Measurements from ENCODE around the gene VDR. TPM values are rescaled to one million over a fixed set of nuclear protein-coding genes. Genes with fewer than 3 reads are reported as not detected.

VDR gene
- total RNA-seq, 4 donors from 2014 or later = 3.5 to 5.2 (median 3.9) TPM

- no peaks in the 10 kb centered on the region for H3K27me3 ChIP-seq
- whole genome bisulfite sequencing, 2 donors = 90 to 93% methylated on average over 17 of the region's 17 CpGs
- TF ChIP-seq POLR2A (IDR thresholded peaks at IDR 0.05) (no peak), CTCF (IDR thresholded peaks at IDR 0.05) (no peak)
- intact Hi-C loops (cut with DNase I) = no loop called here
- no peaks in the 10 kb centered on the region for H3K4me1 ChIP-seq
- H3K36me3 ChIP-seq = no peaks in the 10 kb centered on the region
- H3K27ac ChIP-seq = no peak overlapping the region
- no peaks in the 10 kb centered on the region for H3K9me3 ChIP-seq
- no peak for DNase-seq
- H3K4me3 ChIP-seq (replicated peaks in 1 of 3) = no peak overlapping the region
These were observed 47.8 kb downstream of the VDR start for GRCh38 chr12:47856721-47857575.

GRCh38 chr12:47856094-47856493 lies 48.7 kb downstream of the VDR start:
- Histone ChIP-seq H3K36me3 (no peaks in the 10 kb centered on the region), H3K27ac (no peak overlapping the region), H3K4me1 (no peaks in the 10 kb centered on the region), H3K4me3 (replicated peaks in 1 of 3) (no peak overlapping the region), H3K9me3 (no peaks in the 10 kb centered on the region), H3K27me3 (no peaks in the 10 kb centered on the region)
- TF ChIP-seq CTCF (IDR thresholded peaks at IDR 0.05) = no peak
- TF ChIP-seq POLR2A (IDR thresholded peaks at IDR 0.05) = no peak
- 94 to 100% methylated on average over 1 of the region's 1 CpG for WGBS, 2 donors
- no peak for DNase-seq
- intact Hi-C loops (cut with DNase I) = no loop called here

GRCh38 chr12:47855502-47855901 lies 49.3 kb downstream of the VDR start:
- no peak overlapping the region for H3K27ac ChIP-seq
- H3K4me1 ChIP-seq = no peaks in the 10 kb centered on the region
- WGBS, 2 donors = 67 to 78% methylated on average over 2 of the region's 2 CpGs

GRCh38 chr12:47854531-47854930 lies 50.3 kb downstream of the VDR start:
- no peak for TF ChIP-seq POLR2A (IDR thresholded peaks at IDR 0.05)
- TF ChIP-seq CTCF (IDR thresholded peaks at IDR 0.05) = no peak
- Histone ChIP-seq H3K36me3 (no peaks in the 10 kb centered on the region), H3K27me3 (no peaks in the 10 kb centered on the region), H3K4me1 (no peaks in the 10 kb centered on the region), H3K4me3 (replicated peaks in 1 of 3) (no peak overlapping the region), H3K9me3 (no peaks in the 10 kb centered on the region), H3K27ac (no peak overlapping the region)
- intact Hi-C loops (cut with DNase I) = no loop called here
- 99 to 100% methylated on average over 4 to 5 of the region's 5 CpGs for WGBS, 2 donors
- no peak for DNase-seq

More at GRCh38 chr12:47855502-47855901, 49.3 kb downstream of the VDR start:
- Histone ChIP-seq H3K36me3 (no peaks in the 10 kb centered on the region), H3K4me3 (replicated peaks in 1 of 3) (no peak overlapping the region), H3K27me3 (no peaks in the 10 kb centered on the region), H3K9me3 (no peaks in the 10 kb centered on the region)
- intact Hi-C loops (cut with DNase I) = no loop called here
- no peak for DNase-seq
- TF ChIP-seq POLR2A (IDR thresholded peaks at IDR 0.05) = no peak
- no peak for TF ChIP-seq CTCF (IDR thresholded peaks at IDR 0.05)

- no peaks in the 10 kb centered on the region for H3K27me3 ChIP-seq
- TF ChIP-seq POLR2A (IDR thresholded peaks at IDR 0.05) = no peak
- TF ChIP-seq CTCF (IDR thresholded peaks at IDR 0.05) = no peak
- intact Hi-C loops (cut with DNase I) = no loop called here
- H3K36me3 ChIP-seq = no peaks in the 10 kb centered on the region
- no peaks in the 10 kb centered on the region for H3K9me3 ChIP-seq
- H3K4me1 ChIP-seq = peaks cover 3 to 4% of the 10 kb centered on the region in 2 donors
- no peak overlapping the region for H3K4me3 ChIP-seq (replicated peaks in 1 of 3)
- no peak overlapping the region for H3K27ac ChIP-seq
- no peak for DNase-seq
- 66 to 76% methylated on average over 10 of the region's 10 CpGs for WGBS, 2 donors
These were observed 52.7 kb downstream of the VDR start for GRCh38 chr12:47852096-47852571.
